HCT116 (cell line): ENCODE results near the gene SSU72. TPM values are rescaled to one million over a fixed set of nuclear protein-coding genes. Genes with fewer than 3 reads are reported as not detected.

Experiments used
- ATAC-seq: fragments of 200-7000 bp; cut with Tn5 transposase; 2 replicates; pipeline ENCODE4 v1.9.1; 2020; ENCODE audit warnings: mild to moderate bottlenecking, moderate library complexity
- BruUV-seq: library from RNA; stranded (reverse); fragments of 400-500 nt; replicated peaks from 2 replicates; lab custom pipeline; 2021; lab: Mats Ljungman, UMichigan
- CTCF ChIA-PET: fragments of 300-600 bp; sonication (Branson Sonifier 250); formaldehyde crosslinking; loops from one replicate; lab custom pipeline; 2021; ENCODE audit warnings: antibody characterized with exemption; lab: Charles Lee
- POLR2A ChIA-PET: fragments of 300-600, 350-600 bp; sonication (Branson Sonifier 250); formaldehyde crosslinking; loops from one replicate; lab custom pipeline; 2021; ENCODE audit warnings: antibody characterized with exemption; lab: Charles Lee
- RAD21 ChIA-PET, 2 experiments: fragments of 300-600 bp; sonication (Branson Sonifier 250); formaldehyde crosslinking; loops; one replicate each; lab custom pipeline; 2023; ENCODE audit warnings: low total read pairs in 2 of 2; ENCODE audit not compliant: uncharacterized antibody in 2 of 2, unreplicated experiment in 2 of 2, low non-redundant PET in 1 of 2; lab: Charles Lee
- DNase-seq: peaks from one replicate; pipeline ENCODE4 v3.0.0-alpha.2; 2010; ENCODE audit warnings: low read depth, low spot score
- H2AFZ ChIP-seq: fragments of 200-600 bp; shearing (Covaris generic), sonication (generic); 2 replicates; pipeline ENCODE4 v1.6.1; 2017; ENCODE audit warnings: low read depth, mixed run types, mixed read lengths, antibody characterized with exemption, low read length; ENCODE audit not compliant: poor library complexity, severe bottlenecking
- H3K27ac ChIP-seq: 2 replicates; pipeline ENCODE4 v1.5.1; 2012; ENCODE audit warnings: low read depth, low read length
- H3K27me3 ChIP-seq: fragments of 200-600 bp; sonication (generic); 2 replicates; pipeline ENCODE4 v1.6.1; 2016; ENCODE audit warnings: mixed run types, low read length, mixed read lengths; ENCODE audit not compliant: insufficient read depth
- H3K36me3 ChIP-seq, 2 experiments: fragments of 200-500 bp in 1 of 2; fragments of 200-600 bp in 1 of 2; sonication (Bioruptor generic) in 1 of 2; sonication (generic) in 1 of 2; 2 replicates each; pipeline versions ENCODE4 v1.5.1 to v1.6.1; 2014 to 2016; ENCODE audit warnings: low read length in 2 of 2, inconsistent platforms in 1 of 2, mixed read lengths in 1 of 2, mixed run types in 1 of 2; ENCODE audit not compliant: insufficient read depth in 2 of 2, control insufficient read depth in 1 of 2
- H3K4me1 ChIP-seq, 2 experiments: fragments of 200-600 bp in 1 of 2; sonication (generic) in 1 of 2; 2 replicates each; pipeline versions ENCODE4 v1.5.1 to v1.6.1; 2012 to 2017; ENCODE audit warnings: low read length in 2 of 2, inconsistent platforms in 1 of 2, mild to moderate bottlenecking in 1 of 2, mixed read lengths in 1 of 2, mixed run types in 1 of 2, moderate library complexity in 1 of 2; ENCODE audit not compliant: insufficient read depth in 2 of 2, control insufficient read depth in 1 of 2
- H3K4me2 ChIP-seq: fragments of 200-600 bp; sonication (generic); 2 replicates; pipeline ENCODE4 v1.6.1; 2017; ENCODE audit warnings: mixed run types, low read length, mixed read lengths
- H3K4me3 ChIP-seq, 2 experiments: fragments of 200-600 bp in 1 of 2; sonication (generic) in 1 of 2; replicated peaks in 1 of 2; 2 replicates each; pipeline ENCODE4 v1.5.1; 2011 to 2016; ENCODE audit warnings: low read length in 2 of 2, control low read depth in 1 of 2, low read depth in 1 of 2, mild to moderate bottlenecking in 1 of 2, mixed read lengths in 1 of 2, mixed run types in 1 of 2
- H3K79me2 ChIP-seq: fragments of 200-600 bp; sonication (generic); 2 replicates; pipeline ENCODE4 v1.6.1; 2017; ENCODE audit warnings: mild to moderate bottlenecking, mixed run types, low read length, moderate library complexity, mixed read lengths; ENCODE audit not compliant: insufficient read depth
- H3K9ac ChIP-seq: fragments of 200-600 bp; sonication (generic); 2 replicates; pipeline ENCODE4 v1.6.1; 2016; ENCODE audit warnings: low read length, mixed read lengths
- H3K9me2 ChIP-seq: fragments of 200-600 bp; sonication (generic), shearing (Covaris generic); 2 replicates; pipeline ENCODE4 v1.6.1; 2017; ENCODE audit warnings: mixed run types, mild to moderate bottlenecking, moderate library complexity; ENCODE audit not compliant: insufficient read depth
- H3K9me3 ChIP-seq, 2 experiments: fragments of 200-500 bp in 1 of 2; fragments of 200-600 bp in 1 of 2; sonication (Bioruptor generic) in 1 of 2; sonication (generic) in 1 of 2; 2 replicates each; pipeline ENCODE4 v1.6.1; 2014 to 2017; ENCODE audit warnings: low read length in 2 of 2, mixed read lengths in 2 of 2, inconsistent platforms in 1 of 2, low read depth in 1 of 2, mild to moderate bottlenecking in 1 of 2, mixed run types in 1 of 2, moderate library complexity in 1 of 2; ENCODE audit not compliant: control insufficient read depth in 1 of 2, insufficient read depth in 1 of 2
- H4K20me1 ChIP-seq: fragments of 200-600 bp; sonication (generic), shearing (Covaris generic); 2 replicates; pipeline ENCODE4 v1.6.1; 2017; ENCODE audit warnings: mixed run types, mild to moderate bottlenecking, moderate library complexity; ENCODE audit not compliant: insufficient read depth
- ATF3 ChIP-seq: IDR thresholded peaks from 2 replicates; pipeline ENCODE4 v1.6.1; 2012
- CBX3 ChIP-seq: IDR thresholded peaks from 2 replicates; pipeline ENCODE4 v1.6.1; 2012; ENCODE audit warnings: low read depth
- CEBPB ChIP-seq: IDR thresholded peaks from 2 replicates; pipeline ENCODE4 v1.6.1; 2012; ENCODE audit warnings: low read depth
- CTCF ChIP-seq, 3 experiments: fragments of 200-600 bp in 1 of 3; sonication (generic) in 1 of 3; IDR thresholded peaks in 2 of 3; conservative IDR thresholded peaks in 1 of 3; 2 replicates each; pipeline ENCODE4 v1.5.1; 2012 to 2017; ENCODE audit warnings: low read depth in 2 of 3, low read length in 2 of 3, antibody characterized with exemption in 1 of 3, borderline replicate concordance in 1 of 3, control low read depth in 1 of 3, mild to moderate bottlenecking in 1 of 3, mixed read lengths in 1 of 3, mixed run types in 1 of 3, moderate library complexity in 1 of 3; ENCODE audit not compliant: insufficient read depth in 1 of 3
- ELF1 ChIP-seq: IDR thresholded peaks from 2 replicates; pipeline ENCODE4 v1.6.1; 2012; ENCODE audit warnings: low read depth, borderline replicate concordance
- EZH2 ChIP-seq: fragments of 200-600 bp; sonication (generic); IDR thresholded peaks from 2 replicates; pipeline ENCODE4 v1.6.1; 2017; ENCODE audit warnings: antibody characterized with exemption, mixed run types
- EZH2phosphoT487 ChIP-seq: fragments of 200-600 bp; IDR thresholded peaks from 2 replicates; pipeline ENCODE4 v1.6.1; 2018; ENCODE audit warnings: antibody characterized with exemption, borderline replicate concordance
- FOSL1 ChIP-seq: IDR thresholded peaks from 2 replicates; pipeline ENCODE4 v1.6.1; 2012; ENCODE audit warnings: low read depth
- JUND ChIP-seq: IDR thresholded peaks from 2 replicates; pipeline ENCODE4 v1.6.1; 2012
- POLR2AphosphoS5 ChIP-seq: IDR thresholded peaks from 2 replicates; pipeline ENCODE4 v1.6.1; 2011; ENCODE audit warnings: mild to moderate bottlenecking, low read depth, low read length, moderate library complexity
- RAD21 ChIP-seq: IDR thresholded peaks from 2 replicates; pipeline ENCODE4 v1.6.1; 2012; ENCODE audit warnings: low read depth, mild to moderate bottlenecking
- SIN3A ChIP-seq: IDR thresholded peaks from 2 replicates; pipeline ENCODE4 v1.6.1; 2012; ENCODE audit warnings: low read depth
- SRF ChIP-seq: IDR thresholded peaks from 2 replicates; pipeline ENCODE4 v1.6.1; 2012; ENCODE audit warnings: low read depth
- TCF7L2 ChIP-seq: IDR thresholded peaks from 2 replicates; pipeline ENCODE4 v1.7.0; 2011; ENCODE audit warnings: borderline replicate concordance, inconsistent platforms; ENCODE audit not compliant: insufficient read depth, insufficient read length; ENCODE audit errors: extremely low read depth
- YY1 ChIP-seq: IDR thresholded peaks from 2 replicates; pipeline ENCODE4 v1.6.1; 2011; ENCODE audit warnings: low read length, low read depth, moderate library complexity, mild to moderate bottlenecking; ENCODE audit not compliant: insufficient replicate concordance; ENCODE audit errors: extremely low read depth
- ZFX ChIP-seq: fragments of 450-650 bp; IDR thresholded peaks from 2 replicates; pipeline ENCODE4 v1.6.1; 2017
- ZNF274 ChIP-seq: fragments of 200-500 bp; sonication (Bioruptor generic); IDR thresholded peaks from 2 replicates; pipeline ENCODE4 v1.6.1; 2014; ENCODE audit warnings: mild to moderate bottlenecking, low read depth, low read length, inconsistent platforms
- intact Hi-C: fragments of 100-400 bp; cut with micrococcal nuclease; formaldehyde crosslinking; loops from 2 replicates; pipeline ENCODE4 v1.10.0; 2022
- total RNA-seq: library from RNA; stranded (reverse); gene quantifications from one replicate; pipeline ENCODE4 v1.2.1, GENCODE V29; 2021; ENCODE audit not compliant: unreplicated experiment
- TF ChIP-seq, protein P1 (sequence below): IDR thresholded peaks from 2 replicates; pipeline ENCODE4 v1.6.1; 2012

Gene SSU72
- total RNA-seq, 1 experiment from 2014 or later, result 134 TPM

DNA sequence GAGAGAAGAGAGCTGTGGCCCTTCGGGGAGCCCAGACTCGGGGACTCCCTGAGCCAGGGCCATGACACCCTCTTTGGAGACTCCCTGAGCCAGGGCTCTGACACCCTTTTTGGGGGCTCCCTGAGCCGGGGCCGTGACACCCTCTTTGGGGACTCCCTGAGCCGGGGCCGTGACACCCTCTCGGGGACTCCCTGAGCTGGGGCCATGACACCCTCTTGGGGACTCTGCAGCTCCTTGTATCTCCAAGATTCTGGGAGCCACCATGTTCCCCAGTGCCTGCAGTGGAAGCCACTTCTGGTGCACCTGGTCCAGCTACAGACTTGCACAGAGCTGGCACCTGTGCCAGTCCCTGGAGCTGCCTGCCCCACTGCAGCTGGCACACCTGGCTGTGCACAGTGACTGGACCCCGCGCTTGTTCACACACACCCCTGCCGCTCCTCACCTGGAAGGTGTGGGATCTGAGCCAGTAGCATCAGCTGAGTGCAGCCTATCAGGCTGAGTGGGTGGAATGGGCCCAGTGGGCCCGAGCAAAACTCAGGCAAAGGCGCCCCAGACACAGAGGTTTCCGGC is 3.8 kb upstream of the SSU72 start:
- H3K36me3 ChIP-seq, result no peaks in the 10 kb centered on the region; a peak in 1 of 4 replicates
- H3K9me3 ChIP-seq, result no peaks in the 10 kb centered on the region
- ChIA-PET CTCF (no interaction called here), RAD21 (no interaction called here), POLR2A (no interaction called here)
- no peaks in the 10 kb centered on the region for H3K27me3 ChIP-seq
- no peaks in the 10 kb centered on the region for H4K20me1 ChIP-seq
- intact Hi-C loops, result no loop called here
- H3K79me2 ChIP-seq, result peaks cover 9% of the 10 kb centered on the region
- H3K4me1 ChIP-seq, result peaks cover 7 to 12% of the 10 kb centered on the region in 2 experiments
- no peak for TF ChIP-seq JUND
- no peak for TF ChIP-seq TCF7L2
- TF ChIP-seq RAD21, result no peak
- TF ChIP-seq FOSL1, result no peak
- no peak for TF ChIP-seq EZH2phosphoT487
- no peak for TF ChIP-seq CTCF (IDR thresholded peaks at IDR 0.05 in 2 of 3, conservative IDR thresholded peaks at IDR 0.05 in 1 of 3; ENCODE audit: borderline replicate concordance in 1 of 3, insufficient read depth in 1 of 3, low read depth in 2 of 3, low read length in 2 of 3)
- no peak for TF ChIP-seq ELF1
- no peak for TF ChIP-seq CBX3
- no peak for TF ChIP-seq POLR2AphosphoS5
- no peak for TF ChIP-seq SRF
- TF ChIP-seq ZFX, result no peak
- TF ChIP-seq, protein P1, sequence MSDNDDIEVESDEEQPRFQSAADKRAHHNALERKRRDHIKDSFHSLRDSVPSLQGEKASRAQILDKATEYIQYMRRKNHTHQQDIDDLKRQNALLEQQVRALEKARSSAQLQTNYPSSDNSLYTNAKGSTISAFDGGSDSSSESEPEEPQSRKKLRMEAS, result no peak
- no peak for TF ChIP-seq CEBPB
- no peak for TF ChIP-seq ATF3
- no peak for TF ChIP-seq YY1
- TF ChIP-seq SIN3A, result no peak
- no peak for TF ChIP-seq EZH2
- no peak for TF ChIP-seq ZNF274
- H3K9me2 ChIP-seq, result no peaks in the 10 kb centered on the region
- H3K9ac ChIP-seq, result no peak overlapping the region
- no peak overlapping the region for H3K27ac ChIP-seq
- no peak for DNase-seq
- H3K4me2 ChIP-seq, result no peak overlapping the region
- no TSS peak for BruUV-seq
- no peak overlapping the region for H3K4me3 ChIP-seq
- no peak for ATAC-seq
- H2AFZ ChIP-seq, result no peak overlapping the region
